ENCODE data around the gene CEBPB.
"Not testable (repeated sequence)": the region's sequence is repeated elsewhere in the genome, so short reads cannot be mapped to it uniquely, and the experiment has no call there.

CEBPB gene

DNA sequence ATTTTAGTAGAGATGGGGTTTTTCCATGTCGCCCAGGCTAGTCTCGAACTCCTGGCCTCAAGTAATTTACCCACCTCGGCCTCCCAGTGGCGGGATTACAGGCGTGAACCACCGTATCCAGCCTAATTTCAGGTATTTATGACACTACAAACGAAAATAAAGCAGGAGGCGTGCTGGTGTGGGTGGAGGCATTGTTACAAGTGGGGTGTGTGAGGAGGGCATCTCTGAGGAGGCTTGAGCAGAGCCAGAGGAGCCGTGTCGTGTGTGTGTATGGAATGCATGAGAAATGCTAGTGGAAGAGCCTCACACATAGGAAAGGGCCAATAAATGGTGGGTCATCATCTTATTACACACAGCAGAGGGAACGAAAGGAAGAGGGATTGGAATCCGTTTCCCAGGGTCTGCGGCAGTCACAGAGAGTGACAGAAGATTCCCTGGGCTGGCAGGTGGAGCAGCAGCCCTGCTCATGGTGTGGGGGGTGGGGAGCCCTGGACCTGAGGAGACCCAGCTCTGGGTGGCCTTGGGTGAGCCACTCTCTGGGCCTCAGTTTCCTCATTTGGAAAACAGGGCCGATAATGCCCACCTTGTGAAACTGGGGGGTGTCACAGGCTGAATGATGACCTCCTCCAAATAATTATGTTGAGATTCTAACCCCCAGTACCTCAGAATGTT lies 19.9 kb upstream of the CEBPB start:
- DNase-seq, result no peak

DNA sequence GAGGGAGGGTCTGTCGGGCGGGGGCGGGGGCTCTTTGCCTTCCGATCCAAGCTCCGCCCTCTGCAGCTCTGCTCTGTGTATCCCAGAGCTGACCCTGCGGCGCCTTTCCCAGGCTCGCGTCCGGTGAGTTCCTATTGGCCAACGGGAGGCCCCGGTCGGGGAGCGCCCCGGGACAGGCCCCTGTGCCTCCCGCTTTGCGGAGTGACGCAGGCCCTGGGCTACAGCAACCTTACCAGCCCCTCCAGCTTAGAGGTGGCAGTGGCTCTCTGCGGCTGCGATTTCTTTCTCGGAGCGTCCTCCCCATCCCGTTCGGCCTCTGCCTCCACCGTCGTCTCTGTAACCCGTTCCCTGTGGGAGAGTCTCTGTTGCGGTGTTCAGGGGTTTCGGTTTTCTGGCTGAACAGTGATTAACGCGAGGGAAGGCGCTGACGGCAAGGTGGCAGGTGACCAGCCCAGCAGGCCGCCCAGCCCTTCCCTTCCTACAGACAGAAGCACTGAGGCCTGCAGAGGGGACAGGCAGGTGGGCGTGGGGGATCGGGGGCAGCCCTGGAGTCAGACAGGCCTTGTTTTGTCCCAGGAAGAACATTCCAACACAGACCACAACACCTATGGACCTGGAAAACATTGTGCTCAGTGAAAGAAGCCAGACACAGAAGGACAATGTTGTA lies 18.1 kb upstream of the CEBPB start:
- peak; percentile 63 for DNase-seq

DNA sequence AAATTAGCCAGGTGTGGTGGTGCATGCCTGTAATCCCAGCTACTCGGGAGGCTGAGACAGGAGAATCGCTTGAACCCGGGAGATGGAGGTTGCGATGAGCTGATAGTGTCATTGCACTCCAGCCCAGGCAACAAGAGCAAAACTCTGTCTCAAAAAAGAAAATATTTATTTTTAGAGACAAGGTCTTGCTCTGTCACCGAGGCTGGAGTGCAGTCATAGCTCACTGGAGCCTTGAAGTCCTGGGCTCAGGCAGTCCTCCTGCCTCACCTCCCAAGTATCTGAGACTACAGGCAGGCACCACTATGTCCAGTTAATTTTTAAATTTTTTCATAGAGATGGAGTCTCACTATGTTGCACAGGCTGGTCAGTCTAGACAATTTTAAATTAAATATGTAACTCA lies 16.2 kb upstream of the CEBPB start:
- no peak for DNase-seq

DNA sequence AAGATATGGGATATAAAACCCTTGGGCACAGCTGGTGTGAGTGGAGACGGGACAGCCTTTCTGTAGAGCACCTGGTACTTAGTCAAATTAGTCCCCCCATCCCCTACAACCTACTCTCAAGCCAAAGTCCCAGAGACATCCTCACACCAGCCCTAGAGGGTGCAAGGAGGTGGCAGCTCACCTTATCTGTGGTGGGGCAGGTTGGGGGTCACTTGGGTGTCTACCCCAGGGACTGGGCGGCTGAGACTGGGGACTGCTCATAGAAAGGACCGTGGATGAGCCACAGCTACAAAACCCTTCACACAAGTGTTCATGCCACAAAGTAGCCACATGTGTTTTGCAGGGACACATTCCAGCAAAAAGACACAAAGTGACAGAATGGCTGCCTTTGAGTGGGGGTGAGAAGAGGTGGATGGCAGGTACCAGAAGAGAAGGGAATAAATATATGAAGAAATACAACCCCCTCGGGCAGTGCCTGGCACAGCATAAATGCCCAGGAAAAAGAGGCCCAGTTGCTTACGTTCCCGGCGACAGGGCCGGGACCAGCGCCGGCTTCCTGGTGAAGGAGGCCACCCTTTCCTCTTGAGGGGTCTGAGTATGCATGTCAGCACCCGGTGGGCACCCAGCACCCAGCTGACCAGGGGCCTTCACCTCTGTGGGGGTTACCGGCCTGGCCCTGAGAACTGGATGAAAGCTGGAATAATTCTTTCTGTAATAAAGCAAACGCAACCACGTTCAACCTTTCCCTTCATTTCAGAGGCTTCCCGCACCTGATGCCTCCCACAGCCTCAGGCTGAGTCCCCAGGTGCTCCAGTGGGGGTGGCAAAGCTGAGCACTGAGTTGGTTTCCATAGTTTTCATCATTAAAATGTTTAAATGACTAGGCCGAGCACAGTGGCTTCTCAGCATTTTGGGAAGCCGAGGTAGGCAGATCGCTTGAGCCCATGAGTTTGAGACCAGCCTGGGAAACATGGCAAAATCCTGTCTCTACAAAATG lies 14.4 kb upstream of the CEBPB start:
- DNase-seq, result no peak

DNA sequence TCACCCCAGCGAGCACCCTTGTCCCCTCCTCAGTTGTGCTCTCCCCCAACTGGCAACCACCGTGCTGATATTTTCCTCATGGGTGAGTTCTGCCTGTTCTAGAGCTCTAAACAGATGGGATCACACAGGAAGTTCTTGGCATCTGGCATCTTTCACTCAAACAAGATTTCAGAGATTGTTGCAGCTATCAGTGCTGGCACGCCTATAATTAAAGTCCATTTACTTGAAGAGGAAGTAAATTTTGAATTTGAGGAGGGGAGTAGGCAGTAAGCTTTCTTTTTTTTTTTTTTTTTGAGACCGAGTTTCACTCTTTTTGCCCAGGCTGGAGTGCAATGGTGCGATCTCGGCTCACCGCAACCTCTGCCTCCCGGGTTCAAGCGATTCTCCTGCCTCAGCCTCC lies 12.0 kb upstream of the CEBPB start:
- not testable (repeated sequence) for DNase-seq

DNA sequence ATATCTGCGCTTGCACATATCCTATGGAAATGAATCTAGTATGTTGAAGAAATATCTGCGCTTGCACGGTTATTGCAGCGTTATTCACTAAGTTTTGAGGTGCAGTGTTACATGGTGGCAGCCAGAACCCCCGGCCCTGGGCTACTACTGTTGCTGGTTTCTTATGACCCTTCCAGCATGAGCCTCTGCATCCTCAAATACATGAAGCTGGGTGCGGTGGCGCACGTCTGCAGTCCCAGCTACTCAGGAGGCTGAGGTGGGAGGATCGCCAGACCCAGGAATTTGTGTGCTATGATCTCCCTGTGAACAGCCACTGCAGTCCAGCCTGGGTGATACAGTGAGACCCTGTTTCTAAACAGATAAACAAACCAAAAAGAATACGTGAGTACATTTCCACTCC lies 9.3 kb upstream of the CEBPB start:
- no peak for DNase-seq

DNA sequence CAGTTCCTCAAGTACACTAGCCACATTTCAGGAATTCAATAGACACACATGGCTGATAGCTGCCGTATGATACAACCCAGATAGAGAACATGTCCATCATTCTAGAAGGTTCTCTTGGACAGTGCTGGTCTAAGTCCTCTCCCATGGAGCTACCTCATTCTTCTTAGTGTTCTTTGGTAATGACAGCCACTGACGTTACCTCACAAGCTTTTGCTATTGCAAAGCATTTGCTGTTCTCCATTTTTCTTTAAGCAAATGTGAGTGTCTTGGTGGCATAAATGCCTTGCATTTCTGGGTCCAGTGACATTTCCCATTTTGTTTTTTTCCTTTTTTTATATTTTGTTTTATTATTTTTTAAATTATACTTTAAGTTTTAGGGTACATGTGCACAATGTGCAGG lies 8.3 kb upstream of the CEBPB start:
- no peak for DNase-seq

DNA sequence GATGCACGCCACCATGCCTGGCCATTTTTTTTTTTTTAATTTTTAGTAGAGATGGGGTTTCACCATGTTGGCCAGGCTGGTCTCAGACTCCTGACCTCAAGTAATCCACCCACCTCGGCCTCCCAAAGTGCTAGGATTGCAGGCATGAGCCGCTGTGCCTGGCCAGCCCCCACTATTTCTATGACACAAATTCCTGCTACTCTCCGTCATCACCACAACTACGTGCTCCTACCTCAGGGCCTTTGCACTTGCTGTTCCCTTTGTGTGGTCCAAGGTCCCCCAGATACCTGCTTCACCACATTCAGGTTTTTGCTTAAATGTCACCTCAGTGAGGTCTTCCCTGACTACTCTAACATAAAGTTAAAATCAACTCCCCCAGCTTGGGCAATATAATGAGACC lies 5.2 kb upstream of the CEBPB start:
- no peak for DNase-seq

DNA sequence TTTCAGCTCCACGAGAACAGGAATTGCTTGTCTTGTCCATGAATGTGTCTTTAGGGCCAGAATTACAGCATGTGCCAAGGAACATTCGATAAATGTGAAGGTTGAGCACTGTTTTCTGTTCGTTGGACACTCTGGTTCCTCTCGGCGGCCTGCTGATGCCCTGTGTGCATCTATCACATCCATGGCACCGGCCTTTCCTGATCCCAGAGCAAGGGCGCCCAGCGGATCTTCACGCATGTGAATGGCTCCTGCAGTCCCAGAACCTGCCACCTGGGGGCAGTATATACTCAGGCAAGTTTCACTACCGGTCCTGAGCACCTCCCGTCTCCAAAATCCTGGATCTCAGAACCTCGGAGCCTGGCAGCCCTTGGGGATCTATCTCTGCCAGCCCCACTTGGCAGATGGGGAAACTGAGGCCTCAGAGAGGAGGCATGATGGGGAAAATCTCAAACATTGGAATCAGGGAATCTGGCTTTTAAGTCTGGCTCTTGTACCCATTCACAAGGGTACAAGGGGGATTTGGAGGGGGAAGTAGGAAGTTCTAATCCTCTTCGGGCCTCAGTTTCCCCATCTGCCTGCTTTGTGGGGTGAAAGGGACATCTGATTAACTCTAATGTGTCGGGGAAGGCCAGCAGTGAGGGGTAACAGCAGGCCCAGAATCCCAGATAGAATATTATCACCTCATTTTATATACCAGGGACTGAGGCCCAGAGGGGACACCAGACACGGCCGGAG lies 4.3 kb upstream of the CEBPB start:
- DNase-seq, result peak; percentile 73

DNA sequence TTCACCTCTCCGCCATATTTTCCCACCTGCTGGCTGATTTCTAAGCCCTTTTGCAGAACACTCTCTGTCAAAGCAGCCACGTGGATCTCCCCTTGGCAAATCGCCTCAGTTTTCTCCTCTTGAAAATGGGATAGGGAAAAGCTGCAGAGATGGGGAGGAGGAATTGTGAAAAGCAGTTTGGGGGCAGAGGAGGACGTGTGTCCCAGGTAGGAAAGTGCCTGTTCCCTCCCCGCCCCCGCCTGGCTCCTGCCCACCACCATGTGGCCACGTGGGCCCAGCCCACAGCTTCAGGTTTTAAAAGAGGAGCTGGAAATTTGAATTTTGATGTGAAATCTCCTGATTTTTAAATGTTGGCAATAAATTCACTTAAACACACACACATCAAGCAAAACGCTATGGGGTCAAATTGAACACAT lies 3.6 kb upstream of the CEBPB start:
- DNase-seq, result no peak

DNA sequence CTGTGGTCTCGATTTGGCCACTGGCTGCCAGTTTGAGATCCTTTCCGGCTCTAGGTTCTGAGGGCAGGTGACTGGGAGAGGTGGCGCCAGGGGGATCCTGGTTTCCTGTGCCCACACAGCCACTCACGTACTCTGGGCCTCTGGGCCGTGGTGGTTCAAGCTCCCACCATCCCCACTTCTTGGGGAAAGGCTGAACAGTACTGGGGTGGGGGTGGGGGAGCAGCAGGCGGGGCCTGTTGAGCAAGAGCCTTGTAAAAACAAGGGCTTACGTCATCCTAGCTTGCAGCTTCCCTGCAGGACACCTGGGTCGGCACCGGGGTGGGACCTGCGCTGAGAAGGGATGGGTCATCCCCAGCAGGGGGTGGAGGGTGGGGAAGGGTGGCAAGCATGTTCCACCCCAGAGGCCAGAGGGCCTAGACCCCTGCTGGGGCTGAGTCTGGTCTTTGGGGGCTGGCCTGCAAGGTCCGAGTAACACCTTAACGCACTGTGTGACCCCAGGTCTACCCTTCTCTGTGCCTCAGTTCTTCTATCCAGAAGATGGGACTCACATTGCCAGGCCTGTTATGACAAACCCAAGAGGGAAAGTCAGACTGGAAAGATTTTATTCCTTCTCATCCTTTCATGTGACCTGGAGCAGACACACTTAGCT lies 3.1 kb upstream of the CEBPB start:
- DNase-seq, result no peak

DNA sequence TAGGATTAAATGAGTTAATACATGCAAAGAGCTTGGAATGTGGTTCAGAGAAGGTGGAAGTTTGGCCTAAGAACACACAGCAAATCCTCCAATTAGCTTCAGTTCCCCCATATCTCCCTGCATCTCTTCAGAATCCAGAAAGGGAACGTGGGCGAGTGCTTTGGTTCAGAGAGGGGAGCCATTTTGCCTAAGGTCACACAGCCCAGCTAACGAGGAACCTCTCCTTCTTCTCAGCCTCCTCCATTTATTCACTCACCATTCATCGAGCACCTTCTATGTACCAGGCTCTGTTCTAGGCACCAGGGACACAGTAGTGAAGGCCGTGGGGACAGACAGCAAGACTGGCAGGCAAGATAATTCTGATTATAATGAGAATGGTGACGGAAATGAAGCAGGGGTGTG lies 2.3 kb upstream of the CEBPB start:
- no peak for DNase-seq

DNA sequence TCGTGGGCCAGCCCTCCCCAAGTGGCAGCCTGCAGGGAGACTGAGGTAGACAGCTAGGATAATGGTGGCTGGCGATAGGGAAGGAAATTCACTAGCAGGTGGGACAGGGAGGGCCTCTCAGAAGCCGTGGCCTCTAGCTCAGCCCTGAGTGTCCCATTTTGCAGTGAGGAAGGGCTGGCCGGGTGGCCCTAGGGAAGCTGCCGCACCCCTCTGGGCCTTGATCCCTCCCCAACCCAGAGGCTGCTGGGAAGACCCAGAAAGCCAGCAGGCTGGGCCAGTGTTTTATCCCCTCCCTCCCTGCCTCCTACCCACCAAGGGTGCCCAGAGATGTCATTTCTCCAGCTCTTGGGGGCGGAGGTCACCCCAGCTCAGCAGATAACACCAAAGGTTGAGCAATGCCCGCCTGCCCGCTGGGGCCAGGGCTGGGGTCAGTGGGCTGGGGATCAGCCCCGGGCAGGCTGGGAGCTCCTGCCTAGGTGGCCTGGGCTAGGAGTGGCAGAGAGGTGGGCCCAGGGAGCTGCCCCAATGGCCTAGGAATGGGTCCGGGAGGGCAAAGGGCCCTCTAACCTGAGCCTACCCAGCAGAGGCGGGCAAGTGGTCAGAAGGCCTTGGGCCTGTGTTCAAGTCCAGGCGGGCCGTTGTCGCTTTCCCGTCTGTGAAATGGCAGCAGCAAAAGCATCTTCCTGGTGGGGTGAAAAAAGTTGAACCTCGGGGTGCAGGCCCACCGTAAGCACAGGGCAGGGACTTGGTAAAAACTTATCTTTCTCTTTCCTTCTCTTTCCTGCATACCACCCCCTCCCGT lies 1.6 kb upstream of the CEBPB start:
- no peak for DNase-seq

DNA sequence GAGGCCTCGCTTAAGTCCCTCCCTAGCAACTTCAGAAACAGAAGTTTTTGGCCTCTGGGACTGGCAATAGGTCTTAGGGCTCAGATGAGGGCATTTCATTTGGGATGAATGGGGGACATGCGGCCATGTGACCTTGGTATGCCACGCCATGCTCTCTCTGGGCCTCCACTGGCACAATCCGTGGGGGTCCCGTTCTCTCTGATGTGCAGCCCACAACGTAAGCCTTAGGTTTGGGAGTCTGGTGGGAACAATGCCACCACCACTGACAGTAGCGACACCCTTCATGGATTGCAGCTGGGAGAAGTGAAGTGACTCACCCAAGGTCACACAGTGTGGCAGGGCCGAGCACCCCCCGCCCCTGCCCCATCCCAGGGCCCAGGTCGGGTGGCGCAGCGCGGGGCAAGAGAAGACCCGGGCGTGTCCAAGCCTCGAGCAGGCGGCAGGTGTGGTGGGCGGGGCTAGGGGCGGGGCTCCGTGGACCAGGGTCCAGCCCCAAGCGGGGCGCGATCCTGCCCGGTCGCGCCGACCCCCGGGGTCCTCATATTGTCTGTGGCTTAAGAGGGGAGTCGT lies 864 bp upstream of the CEBPB start:
- no peak for DNase-seq

DNA sequence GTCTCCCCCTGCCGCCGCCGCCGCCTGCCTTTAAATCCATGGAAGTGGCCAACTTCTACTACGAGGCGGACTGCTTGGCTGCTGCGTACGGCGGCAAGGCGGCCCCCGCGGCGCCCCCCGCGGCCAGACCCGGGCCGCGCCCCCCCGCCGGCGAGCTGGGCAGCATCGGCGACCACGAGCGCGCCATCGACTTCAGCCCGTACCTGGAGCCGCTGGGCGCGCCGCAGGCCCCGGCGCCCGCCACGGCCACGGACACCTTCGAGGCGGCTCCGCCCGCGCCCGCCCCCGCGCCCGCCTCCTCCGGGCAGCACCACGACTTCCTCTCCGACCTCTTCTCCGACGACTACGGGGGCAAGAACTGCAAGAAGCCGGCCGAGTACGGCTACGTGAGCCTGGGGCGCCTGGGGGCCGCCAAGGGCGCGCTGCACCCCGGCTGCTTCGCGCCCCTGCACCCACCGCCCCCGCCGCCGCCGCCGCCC lies 474 bp downstream of the CEBPB start:
- peak; percentile 64 for DNase-seq

DNA sequence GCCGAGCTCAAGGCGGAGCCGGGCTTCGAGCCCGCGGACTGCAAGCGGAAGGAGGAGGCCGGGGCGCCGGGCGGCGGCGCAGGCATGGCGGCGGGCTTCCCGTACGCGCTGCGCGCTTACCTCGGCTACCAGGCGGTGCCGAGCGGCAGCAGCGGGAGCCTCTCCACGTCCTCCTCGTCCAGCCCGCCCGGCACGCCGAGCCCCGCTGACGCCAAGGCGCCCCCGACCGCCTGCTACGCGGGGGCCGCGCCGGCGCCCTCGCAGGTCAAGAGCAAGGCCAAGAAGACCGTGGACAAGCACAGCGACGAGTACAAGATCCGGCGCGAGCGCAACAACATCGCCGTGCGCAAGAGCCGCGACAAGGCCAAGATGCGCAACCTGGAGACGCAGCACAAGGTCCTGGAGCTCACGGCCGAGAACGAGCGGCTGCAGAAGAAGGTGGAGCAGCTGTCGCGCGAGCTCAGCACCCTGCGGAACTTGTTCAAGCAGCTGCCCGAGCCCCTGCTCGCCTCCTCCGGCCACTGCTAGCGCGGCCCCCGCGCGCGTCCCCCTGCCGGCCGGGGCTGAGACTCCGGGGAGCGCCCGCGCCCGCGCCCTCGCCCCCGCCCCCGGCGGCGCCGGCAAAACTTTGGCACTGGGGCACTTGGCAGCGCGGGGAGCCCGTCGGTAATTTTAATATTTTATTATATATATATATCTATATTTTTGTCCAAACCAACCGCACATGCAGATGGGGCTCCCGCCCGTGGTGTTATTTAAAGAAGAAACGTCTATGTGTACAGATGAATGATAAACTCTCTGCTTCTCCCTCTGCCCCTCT lies 1.1 kb downstream of the CEBPB start:
- peak; percentile 48 for DNase-seq

DNA sequence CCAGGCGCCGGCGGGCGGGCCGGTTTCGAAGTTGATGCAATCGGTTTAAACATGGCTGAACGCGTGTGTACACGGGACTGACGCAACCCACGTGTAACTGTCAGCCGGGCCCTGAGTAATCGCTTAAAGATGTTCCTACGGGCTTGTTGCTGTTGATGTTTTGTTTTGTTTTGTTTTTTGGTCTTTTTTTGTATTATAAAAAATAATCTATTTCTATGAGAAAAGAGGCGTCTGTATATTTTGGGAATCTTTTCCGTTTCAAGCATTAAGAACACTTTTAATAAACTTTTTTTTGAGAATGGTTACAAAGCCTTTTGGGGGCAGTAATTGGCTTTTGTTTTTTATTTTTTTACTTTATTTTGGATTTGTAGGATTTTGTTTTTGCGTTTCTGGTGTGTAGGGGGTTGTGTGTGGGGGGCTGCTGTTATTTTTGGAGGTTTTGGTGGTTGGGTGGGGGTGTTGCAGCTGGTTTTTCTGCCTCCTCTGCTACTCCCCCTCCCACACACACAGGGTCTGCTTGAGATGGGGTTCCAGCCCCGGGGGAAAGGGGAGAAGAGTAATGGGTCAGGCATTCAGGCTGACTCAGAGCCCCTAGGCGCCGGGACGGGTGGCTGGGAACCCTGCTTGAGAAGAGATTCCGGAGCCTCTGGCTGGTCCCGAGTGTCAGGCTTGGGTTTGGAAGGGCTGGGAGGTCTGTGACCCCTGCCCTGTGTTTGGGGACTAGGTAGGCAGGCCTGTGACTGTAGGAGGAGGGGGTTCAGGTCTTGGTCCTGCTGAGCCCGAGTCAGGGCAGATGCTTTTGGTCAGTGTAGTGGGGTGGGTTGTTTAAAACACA lies 2.0 kb downstream of the CEBPB start:
- peak; percentile 95 for DNase-seq

DNA sequence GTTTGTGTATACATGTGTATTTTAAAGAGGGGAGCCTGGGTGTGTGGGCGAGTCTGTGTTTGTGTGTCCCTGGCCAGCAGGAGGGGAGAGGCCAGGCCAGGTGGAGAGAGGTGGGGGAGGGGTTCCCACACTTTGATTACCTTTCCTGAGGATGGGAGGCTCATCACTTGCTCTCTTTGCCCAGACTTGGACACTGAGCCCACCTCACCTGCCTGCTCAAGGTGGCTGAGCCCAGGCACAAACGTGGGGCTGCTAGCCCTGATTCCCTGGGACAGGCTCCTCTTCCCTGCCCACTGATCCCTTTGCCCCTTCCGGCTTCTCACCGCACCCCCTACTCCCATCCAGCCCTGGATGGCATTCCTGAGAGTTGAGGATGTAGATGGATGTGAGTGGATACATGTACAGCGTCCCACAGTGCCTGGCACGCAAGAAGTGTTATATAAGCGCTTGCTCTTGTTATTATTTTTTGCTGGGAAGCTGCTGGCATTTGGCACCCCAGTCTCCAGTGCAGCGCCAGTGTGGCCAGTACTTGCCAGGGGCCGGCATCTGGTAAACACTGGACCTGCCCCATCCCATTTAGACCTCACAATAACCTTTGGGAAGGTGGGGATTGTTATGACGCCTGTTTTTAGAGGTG lies 2.7 kb downstream of the CEBPB start:
- DNase-seq, result peak; percentile 31
